ENCODE results near the gene SIGLEC6.
A peak's percentile ranks its signal among the peaks of the same experiment; 100 is the strongest.

The SIGLEC6 gene

DNA sequence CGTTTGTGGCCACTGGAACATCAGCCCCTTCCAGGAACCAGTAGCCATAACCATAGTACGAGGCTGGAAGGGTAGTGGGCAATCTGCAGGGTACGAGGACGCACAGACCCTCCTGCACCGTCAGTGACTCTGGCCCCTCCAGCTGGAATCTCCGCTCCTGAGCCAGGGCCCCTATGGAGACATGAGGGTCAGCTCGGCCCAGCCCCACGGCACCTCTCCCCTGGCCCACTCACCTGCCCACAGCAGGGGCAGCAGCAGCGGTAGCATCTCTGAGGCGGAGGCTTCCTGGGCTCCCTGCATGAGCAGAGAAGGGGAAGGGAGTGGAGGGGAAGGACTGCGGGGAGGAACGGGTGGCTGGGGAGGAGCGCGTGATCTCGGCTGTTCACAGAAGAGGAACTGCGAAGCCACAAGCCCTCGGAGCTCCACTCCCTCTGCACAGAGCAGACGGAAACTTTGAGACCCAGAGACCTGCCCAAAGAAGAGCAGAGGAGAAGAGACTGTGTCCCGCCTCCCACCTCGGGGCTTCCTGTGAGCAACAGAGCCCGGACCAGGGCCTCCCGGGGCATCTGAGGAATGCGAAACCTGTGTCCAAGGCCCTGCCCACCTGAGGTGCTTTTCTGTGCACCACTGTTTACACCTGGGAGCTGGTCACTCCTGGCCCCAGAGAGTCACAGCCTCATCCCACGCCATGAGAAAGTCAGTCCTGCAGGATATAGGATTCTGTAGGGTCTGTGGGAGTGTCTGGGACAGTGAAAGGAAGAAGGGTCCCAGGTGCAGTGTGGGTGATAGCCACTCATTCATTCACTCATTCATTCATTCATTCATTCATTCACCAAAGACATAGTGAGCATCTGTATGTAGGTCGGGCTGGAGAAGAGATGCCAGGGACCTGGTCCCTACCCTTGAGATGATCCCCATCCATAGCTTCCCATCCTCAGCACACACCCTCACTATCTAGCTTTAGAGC lies at the start of gene SIGLEC6:
Gene SIGLEC6 (minus strand): TSS at position 322 of the 967 bp plus-strand sequence. CDS start 22 bp downstream, at position 300.
- no peak for DNase-seq

DNA sequence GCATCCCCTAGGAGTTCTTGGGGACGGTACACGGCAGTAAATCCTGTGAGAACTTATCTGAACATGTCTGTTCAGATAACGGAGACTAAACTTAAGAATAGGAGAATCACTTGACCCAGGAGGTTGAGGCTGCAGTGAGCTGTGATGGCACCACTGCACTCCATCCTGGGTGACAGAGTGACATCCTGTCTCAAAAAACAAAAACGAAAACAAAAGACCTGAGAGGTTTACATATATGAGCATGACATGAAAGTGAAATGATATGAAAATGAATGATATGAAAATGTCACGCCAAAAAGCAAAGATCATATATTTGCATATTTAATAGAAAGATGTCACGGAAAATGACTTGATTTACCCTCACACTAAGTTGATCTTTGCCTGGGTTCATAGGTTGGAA lies 45.4 kb upstream of the SIGLEC6 start:
- no peak for DNase-seq

DNA sequence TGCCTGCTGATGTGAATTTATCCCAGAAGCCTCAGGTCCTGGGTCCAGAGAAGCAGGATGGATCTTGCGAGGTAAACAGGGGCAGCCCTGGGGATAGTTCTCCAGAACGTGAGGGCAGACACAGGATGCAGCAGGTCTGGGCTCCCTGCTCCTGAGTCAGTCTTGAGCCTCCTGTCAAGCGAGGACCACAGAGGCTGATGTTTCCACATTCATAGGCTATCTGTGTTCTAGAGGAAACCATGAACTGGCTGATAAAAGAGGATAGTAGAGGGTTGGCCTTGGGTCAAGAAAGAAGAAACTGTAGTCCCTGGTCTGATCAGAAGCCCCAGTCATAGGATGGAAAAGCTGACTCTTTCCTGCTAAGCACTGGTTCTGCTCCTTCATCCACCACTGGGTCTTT lies 41.9 kb upstream of the SIGLEC6 start:
- DNase-seq: no peak

DNA sequence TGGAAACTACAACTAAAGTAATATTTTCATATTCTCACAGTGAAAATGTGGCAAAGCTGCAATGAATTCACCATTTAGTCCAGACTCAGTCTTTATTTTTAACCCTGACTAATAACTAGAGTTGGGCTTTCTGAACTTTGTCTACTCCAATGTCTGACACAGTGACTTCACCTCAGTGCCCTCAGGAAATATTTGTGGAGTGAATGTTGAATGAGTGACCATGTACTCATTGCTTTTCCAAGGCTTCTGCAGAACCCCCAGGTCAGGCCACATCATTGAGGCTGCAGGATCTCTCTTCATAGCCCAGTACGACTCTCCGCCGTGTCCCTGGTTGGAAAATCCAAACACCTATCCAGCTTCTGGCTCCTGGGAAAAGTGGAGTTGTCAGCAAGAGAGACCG lies 41.4 kb upstream of the SIGLEC6 start:
- no peak for DNase-seq

DNA sequence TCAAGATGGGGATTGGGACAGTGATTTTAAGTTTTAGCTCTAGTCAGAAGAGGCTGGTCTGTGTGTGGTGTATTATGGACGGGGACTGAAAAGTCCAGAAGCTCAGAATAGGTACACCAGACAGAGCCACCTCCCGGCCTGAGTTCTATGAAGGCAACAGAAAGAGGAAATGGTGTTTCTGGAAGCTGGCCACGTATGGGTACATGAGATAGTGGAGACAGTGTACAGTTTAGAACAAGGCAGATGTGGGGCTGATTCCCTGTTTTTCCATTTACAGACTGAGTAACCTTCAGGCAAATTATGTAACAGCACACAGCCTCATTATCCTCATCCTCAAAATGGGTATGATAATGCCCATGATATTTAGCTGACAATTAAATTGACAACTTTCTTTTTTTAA lies 40.9 kb upstream of the SIGLEC6 start:
- DNase-seq: no peak

DNA sequence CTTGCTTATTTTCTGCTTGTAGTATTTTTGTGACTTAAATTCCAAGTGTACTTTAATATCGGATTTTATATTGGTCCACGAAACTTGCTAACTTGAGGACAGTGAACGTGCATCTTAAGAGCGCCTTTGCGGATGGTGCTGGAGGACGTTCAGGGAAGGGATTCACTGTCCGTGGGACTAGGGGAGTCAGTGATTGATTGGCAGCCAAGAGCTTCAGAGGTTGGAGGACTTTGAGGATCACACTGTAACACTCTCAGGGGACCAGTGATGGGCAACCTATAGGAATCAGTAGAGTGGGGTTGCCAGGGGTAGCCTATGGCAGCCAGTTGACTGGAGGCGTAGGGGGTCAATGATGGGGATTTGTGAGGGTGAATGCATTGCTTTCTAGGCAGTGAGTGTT lies 40.1 kb upstream of the SIGLEC6 start:
- no peak for DNase-seq

DNA sequence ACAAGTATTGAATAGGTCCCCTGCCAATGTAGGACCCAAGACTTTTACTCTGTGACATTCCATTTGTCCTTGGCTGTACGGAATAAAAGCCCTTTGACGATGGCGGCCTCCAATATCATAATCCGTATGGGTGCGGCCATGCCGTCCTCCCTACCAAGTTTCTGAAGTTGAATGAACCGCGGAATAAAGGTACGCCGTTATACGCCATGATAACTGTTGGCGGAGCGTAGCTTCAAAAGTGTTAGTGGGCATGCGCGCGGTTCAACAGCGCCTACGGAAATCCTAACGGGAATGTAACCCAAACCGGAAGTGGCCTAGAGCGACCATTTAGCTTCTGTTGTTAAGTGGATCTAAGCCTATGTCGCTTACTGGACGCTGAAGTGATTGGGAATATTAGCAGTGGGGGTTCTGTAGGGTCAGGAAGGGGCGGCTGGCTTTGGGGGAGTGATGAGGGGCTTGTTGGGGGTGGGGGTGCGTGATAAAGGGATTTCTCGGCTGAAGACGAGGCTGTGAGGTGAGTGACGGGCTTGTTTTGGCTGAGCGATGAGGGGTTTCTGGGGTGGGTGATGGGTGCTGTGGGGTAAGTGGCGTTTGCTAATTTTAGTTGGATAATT lies 39.6 kb upstream of the SIGLEC6 start, which contains the start of gene ZNF175:
Gene ZNF175 (plus strand): TSS at position 322 of the 614 bp plus-strand sequence. CDS start 2,047 bp downstream, outside the sequence.
- DNase-seq: peak; percentile 19 to 90

DNA sequence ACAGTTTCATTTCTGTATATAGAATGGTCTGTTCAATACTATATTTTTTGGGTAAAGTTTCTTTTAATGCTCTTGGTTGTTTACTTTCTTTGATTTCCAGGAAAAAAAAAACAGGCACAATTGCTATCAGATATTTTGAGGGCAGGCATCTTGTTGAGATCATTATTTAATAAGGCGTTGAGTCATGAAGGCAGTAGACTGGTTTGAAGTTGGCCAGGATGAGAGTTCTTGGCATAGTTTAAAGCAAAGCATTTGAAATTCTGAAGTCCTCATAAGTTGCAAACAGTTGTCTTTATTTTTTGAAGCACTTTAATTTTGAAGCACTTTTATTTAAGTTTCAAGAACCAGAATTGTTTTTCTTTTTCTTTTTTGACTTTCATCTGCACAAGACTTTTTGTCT lies 37.0 kb upstream of the SIGLEC6 start:
- DNase-seq: no peak

DNA sequence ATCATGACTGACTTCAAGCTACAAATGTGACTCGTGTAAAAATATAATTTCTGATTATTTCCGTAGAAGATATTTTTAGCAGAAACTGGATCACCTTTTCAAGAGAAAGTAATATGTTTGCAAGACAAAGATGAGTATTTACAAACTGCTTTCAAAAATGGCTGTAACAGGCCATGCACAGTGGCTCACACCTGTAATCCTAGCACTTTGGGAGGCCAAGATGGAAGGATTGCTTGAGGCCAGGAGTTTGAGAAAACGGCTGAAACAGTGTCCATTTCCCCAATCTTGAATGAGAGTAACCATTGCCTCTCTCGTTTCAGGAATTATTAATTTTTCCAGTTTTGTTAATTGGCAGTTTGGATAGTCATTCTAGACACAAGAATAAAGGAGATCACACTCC lies 36.1 kb upstream of the SIGLEC6 start:
- DNase-seq: no peak

DNA sequence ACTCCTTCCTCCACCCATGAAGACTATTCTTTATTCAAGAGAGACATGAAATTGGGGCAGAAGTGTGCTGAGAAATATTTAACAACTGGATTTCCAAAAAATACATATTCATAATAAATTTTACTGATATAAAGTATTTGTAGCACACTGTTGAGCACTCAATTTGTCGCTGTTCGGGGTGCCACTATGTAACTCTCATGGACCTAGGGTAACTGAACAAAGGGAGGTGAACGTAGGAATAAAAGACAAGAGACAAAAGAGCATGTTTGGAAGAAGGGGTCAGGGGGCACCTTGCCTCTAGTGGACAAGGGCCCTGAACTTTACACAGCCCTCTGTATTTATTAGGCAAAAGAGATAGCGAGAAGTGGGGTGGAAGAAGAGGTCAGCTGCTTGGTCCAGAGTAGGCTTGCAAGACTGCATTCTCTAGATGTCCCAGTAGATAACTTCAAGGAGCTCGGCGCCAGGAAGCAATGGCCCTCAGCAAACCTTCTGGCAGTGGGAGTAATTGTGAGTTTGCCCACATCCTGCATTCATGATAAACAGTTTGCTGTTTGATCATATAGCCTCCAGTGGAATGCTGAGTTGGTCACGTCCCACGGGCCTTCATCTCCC lies 35.1 kb upstream of the SIGLEC6 start:
- no peak for DNase-seq

DNA sequence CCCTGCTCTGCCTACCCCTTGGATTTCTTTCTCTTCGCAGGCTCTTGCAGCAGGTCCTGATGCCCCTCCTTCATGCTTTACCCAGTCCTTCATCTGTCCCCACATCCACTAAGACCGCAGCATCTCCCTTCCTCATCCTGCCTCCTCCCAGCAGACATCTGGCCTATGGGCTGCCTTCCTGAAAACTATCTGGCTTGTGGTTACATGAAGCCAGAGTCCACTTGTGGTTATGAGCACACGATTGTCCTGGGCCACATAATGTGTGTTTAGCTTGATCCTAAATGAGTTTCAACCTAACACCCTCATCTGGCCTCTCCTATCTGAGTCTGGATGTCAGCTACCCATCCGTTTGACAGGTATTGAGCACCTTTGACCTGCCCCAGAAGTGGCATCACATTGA lies 34.1 kb upstream of the SIGLEC6 start:
- no peak for DNase-seq

DNA sequence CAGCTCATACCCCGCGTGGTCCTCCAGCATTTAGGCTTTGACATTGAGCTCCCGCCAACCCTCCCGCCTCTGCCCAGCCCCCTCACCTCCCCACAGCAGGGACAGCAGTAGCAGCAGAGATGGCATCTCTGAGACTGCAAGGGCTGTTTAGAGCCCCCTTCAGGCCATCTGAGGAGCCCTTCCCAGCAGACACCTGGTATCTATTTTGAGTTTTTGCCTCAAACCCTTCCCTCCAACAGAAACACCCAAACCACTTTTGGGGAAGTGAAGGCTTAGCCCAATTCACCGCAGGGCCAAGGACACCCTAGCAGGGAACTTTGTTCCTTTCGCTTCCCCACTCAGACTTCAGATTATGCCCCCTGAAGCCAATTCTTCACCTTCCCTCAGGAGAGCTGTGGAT lies 33.3 kb upstream of the SIGLEC6 start:
- DNase-seq: no peak

DNA sequence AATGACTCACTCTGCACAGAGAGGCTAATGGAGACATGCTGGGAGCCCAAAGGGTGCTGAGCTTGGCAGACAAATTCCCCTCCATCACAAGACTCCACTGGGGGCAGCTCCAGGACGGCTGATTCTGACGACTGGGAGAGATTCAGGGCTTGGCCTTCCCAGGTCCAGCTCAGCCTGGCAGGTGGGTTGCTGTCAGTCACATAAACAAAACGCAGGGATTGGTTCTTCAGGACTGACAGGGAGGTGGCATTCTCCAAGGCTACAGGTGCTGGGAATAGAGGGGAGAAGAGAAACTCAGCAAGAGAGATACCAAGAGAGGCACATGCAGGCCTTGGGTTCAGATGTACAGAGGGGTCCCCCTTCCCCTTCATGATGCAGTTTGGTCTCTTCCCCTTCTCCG lies 28.9 kb upstream of the SIGLEC6 start:
- DNase-seq: no peak

DNA sequence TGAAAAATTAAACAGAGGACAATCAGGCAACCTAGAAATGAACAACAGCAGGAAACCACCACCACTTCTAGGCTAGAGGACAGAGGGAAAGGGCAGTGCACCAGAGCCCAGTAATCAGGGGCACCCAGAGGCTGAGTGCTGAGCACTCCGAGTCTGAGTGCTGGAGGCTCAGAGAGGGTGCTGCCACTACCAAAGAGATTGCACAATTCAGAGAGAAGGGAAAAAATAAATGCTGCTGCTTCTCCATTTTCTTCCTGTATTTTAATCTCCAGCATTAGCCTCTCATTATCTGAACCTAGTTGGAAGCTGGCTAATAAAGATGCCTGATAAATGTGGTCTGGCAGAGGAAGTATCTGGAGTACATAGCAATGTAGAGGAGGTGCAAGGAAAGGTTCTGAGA lies 27.8 kb upstream of the SIGLEC6 start:
- DNase-seq: no peak

DNA sequence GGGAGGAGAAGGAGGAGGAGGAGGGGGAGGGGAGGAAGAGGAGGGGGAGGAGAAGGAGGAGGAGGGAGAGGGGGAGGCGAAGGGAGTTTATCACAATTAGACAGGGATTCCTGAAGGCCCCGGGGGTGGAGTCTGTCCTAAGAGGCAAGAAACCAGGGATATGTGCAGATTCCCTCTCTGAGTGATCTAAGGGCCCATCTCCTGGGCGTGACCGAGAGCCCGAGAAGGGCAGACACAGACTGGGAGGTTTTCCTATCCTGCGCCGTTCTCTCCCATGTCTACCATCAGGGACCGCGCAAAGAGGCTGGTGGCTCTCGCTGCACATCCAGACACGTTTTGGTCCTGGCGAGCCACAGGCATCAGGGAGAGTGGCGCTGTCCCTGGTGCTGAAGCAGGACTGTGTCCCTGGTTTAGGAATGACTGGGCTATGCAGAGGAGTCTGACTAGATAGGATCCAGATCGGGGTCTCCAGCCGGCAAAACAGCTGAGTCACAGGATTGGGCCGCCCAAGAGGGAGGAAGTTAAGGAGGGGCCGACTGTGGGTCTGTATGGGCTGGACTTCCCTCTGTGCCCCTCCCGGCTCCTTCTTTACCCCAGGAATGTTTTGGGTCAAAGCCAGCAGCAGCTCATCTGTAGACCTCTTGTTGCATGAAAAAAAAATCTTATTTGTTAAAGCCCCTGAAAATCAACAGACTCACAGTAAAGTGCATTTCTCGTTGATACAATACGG lies 21.7 kb upstream of the SIGLEC6 start:
- no peak for DNase-seq

DNA sequence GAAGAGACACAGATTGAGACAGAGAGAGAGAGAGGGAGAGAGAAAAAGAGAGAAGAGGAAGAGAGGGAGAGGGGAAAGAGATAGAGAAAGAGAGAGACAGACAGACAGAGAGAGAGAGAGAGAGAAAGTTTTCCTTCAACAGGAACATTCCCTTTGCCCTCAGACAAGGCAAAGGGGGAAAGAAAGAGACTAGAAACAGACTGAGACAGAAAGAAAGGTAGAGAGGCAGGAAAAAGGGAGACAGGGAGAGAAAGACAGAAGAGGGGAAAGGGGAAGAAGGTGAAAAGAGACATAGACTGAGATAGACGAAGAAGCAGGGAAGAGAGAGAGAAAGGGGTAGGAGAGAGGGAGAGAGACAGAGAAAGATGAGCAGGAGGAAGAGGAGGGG lies 21.1 kb upstream of the SIGLEC6 start:
- DNase-seq: no peak

DNA sequence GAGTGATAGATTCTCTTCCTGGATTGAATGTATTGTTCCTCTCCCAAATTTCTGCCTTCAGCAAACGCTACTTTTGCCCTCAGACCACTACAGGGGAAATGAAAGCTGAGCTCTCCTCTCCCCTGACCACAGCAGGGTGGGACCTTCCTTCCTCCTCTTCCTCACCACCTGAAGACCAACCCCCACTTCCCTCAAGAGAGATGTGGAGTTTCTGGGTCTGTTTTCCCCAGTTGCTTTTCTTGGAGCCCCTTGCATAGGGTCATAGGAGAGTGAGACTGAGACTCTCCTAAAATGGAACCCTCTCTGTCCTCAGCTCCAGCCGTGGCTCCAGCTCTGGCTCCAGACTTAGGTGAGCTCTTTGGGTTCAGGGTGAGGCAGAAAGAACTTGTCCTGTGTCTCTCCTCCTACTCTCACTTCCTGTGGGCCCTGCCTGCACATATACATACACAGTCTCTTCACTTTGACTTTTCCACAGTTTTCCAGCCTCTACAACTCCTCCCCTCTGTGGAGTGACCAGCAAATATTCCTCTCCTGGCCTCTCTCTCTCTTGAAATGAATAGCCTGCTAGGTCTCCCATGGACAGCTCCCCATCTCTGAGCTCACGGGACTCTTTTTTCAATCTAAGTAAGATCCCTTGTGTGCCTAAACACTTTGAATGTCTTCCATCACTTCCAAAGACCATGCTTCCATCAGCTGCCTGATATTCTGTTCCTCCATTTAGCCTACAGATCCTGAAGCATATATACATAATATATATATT lies 20.4 kb upstream of the SIGLEC6 start:
- DNase-seq: no peak

DNA sequence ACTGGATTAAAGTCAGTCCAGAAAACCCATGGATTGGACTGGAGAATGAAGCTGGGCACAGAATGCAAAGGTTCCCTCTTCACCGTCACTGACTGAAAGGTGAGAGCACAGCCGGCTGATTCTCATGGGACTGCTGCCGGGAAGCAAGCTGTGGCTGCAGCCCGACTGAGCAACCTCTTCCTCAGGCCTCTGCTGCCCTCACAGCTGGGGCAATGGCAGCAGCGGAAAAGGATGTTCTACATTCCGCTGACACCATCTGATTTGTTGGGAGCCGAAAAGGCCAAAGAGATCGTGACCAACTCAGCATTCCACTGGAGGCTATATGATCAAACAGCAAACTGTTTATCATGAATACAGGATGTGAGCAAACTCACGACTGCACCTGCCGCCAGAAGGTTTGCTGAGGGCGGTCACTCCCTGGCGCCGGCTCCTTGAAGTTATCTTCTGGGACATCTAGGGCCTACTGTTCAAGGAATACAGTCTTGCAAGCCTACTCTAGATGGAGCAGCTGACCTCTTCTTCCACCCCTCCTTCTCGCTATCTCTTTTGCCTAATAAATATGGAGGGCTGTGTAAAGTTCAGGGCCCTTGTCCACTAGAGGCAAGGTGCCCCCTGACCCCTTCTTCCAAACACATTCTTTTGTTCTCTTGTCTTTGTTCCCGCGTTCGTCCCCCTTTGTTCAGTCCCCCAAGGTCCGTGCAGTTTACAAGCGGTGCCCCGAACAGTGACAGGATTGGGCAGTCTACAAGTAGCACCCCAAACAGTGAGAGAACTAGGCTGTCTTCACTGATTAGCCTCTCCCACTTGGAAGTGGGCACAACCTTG lies 19.6 kb upstream of the SIGLEC6 start:
- no peak for DNase-seq

DNA sequence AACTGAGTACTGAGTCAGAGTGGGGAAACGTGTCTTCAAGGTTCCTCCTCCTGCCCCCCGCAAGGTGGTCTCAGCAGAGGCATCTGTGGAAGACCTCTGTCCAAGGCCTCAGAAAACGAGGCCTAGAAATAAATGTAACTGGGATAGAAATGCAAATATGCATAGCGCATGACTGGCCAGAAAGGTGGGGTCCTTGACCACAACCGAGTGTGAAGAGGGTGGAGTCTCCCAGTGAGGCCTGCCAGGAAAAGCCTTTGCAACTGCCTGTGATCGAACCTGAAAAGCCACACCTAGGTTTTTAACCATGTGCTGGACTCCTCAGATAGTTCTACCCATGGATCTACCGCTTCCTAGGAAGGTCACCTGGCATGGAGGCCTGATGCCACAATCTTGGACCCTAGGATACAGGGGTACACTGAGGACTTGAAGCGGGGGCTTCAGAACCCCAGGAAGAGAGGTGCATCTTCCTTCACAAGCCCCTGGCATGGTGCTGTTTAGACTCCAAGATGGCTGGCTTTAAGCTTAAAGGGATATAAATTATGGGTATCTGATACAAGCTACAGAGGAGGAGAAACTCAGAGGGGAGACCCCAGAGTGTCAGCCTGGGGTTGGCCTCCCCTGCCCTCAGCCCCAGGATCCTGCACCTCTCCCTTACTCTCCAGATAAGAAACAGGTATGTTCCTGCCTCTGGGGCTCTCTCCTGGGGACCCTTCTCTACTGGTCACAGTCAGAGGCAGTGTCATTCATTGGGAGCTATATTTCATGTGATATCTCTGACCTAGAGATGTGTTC lies 18.3 kb upstream of the SIGLEC6 start:
- DNase-seq: no peak

DNA sequence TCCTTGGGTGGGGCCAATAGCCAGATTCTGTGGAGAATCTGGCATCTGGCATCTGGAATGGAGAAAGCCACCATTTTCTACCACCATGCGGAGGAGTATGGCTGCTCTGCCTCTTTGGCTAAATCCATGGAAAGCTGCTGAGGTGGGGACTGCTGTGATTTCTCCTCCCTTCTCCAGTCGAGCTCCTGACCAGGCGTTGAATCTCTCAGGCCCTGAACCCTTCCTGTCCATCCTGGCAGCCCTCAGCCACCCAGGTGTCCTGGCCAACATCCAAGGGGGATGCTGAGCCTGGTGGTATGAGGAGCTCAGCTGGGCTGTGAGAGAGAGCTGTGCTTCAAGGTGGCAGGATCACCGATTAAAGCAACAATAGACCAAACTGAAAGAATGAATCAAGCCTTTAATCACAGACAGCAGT lies 17.4 kb upstream of the SIGLEC6 start:
- no peak for DNase-seq
